GM18520 (cell line): ENCODE data around the gene CNBD2.
"Not testable (repeated sequence)": the region's sequence is repeated elsewhere in the genome, so short reads cannot be mapped to it uniquely, and the experiment has no call there.

Source experiments
- ATAC-seq: cut with Tn5 transposase; IDR thresholded peaks from one replicate; pipeline ENCODE4 v1.9.1; 2021; ENCODE audit not compliant: unreplicated experiment

Gene CNBD2

DNA sequence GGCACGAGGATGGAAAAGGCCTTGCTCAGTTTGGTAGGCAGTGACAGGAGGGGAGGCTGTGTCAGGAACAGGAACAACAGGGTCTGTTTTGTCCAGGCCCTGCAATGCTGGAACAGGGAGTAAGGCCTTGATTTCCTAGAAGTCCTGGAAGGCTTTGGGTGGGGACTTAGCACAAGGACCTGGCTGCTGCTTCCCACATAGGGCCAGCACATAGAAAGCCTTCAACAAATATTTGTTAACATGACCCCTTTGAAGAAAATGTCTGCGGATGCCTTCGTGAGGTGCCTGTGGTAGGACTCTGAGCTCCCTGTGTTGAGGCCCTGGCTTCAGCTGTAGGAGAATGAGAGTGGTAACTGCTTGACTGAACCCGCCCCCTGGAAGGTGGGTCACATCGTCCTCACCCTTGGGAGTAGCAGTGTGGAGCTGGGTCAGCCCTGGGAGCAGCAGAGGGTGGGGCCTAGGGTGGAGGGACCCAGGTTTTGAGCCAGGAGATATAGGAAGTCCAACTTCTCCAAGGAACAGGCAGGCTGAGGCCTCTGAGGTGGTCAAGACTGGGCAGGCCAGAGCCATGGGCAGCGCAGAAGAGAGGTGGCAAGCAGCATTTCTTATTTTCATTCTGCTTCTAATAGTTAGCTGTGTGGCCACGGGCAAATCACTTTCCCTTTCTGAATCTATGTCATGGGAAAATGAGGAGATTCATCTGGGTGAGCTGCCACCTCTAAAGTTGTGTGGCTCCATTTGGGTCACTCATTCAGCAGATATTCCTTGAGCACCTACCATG is 50.0 kb downstream of the CNBD2 start:
- ATAC-seq = no peak

DNA sequence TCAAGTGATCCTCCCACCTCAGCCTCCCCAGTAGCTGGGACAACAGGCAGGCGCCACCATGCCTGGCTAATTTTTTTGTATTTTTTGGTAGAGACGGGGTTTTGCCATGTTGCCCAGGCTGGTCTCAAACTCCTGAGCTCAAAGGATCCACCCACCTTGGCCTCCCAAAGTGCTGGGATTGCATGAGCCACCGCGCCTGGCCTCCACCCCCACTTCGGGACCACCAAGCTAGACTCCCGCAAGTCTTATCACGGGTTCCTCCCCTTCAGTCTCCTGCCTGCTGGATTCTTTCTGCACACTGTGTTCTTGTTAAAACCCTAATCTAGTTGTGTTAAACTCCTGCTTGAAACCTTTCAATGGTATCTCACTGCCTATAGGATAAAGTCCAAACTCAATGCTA is 57.7 kb downstream of the CNBD2 start:
- not testable (repeated sequence) for ATAC-seq

DNA sequence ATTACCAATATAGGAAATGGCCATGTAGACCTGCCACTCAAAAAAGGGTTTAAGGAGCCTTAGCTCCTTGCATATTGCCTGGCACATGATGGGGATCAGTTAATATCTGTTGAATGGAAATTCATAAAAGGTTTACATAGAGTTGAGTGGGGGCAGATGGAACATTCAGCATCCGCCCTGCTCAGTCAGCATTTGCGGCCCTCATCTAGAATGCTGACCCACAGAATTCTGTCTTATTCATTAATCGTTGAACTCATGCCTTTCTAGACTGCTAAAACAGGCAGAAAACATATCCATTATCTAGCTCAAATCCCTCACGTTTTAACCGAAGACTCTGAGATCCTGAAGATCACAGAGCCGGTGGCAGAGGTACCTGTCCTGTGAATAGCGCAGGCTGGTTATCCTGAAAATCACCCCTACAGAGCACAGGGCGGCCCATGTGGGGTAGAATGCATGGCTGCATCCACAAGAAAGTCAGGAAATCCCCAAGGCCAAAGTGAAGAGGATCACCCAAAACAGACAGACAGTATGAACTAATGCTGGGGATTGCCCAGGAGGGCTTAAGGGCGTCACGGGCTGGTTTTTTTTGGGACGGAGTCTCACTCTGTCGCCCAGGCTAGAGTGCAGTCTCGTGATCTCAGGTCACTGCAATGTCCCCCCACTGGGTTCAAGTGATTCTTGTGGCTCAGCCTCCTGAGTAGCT is 59.9 kb downstream of the CNBD2 start:
- ATAC-seq = no peak

DNA sequence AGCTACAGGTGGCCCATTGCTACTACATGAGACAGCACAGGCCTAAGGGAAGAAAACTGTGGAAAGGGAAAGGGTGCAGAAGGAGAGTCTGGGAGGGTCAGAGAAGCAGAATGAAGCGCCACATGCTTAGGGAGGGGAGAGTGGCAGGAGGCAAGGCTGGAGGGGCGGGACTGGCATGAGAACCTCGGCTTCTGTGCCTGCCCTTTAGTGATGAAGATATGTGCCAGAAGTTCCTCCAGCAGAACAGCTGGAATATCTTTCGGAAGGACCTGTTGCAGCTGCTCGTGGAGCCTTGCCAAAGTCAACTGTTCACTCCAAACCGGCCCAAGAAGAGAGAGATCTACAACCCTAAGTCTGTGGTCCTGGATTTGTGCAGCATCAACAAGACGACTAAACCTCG is 61.8 kb downstream of the CNBD2 start:
- ATAC-seq = no peak

DNA sequence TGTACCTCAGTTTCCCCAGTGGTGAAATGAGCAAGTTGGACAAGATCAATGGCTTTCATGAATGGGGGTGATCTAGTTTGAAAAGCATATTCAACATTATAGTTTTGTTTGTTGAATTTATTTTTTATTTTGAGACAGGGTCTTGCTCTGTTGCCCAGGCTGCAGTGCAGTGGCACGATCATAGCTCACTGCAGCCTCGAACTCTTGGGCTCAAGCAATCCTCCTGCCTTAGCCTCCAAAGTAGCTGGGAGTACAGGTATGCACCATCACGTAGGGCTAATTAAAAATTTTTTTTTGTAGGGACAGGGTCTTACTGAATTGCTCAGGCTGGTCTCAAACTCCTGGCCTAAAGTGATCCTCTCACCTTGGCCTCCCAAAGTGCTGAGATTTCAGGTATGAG is 63.4 kb downstream of the CNBD2 start:
- no peak for ATAC-seq

DNA sequence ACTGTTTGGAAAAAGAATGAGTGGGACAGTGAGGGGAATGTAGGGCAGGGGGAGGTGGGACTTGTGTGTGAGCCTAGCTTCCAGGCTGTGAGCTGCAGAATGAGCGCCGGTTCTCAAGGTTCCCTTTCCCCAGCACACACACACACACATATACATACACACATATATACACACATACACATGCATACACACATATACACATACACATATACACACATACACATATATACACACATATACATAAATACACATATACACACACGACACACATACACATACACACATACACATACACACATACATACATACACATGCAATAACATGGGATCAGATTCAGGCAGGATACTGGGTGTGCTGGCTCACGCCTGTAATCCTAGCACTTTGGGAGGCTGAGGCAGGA is 66.5 kb downstream of the CNBD2 start:
- ATAC-seq = no peak

DNA sequence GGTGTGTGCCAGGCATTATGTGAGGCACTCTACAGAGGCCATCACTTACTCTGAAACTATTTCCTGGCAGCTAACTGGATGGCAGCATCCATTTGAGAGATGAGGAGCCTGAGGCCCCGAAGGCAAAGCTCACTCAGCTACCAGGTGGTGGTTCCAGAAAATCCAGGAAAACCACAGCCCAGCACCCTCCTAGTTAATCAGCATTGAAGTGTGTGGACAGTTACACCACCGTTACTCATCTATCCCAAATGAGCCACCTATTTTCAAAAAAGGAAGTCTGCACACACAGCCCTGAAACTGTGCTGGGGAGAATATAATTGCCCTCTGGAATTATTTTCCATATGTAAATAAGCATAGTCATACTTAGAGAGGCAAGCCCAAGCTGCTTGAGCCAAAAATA is 67.4 kb downstream of the CNBD2 start:
- no peak for ATAC-seq

DNA sequence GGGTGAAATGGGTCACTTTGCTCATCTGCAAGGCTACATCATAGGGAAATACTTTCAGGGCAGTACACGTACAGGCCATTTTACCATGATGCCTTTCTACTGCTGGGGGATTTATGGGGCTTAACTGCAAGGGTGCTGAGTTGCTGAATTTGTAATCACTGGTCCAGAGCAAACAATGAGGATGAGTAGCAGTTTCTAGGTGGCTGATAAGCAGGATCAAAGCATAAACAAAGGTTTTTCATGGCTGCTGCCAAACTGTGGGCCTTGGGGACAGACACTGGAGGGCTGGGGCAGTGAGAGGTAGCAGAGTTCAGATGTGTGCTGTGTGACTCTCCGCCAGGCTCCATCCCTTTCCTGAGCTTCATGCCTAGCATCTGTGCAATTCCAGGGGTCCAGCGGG is 68.3 kb downstream of the CNBD2 start:
- ATAC-seq = no peak

DNA sequence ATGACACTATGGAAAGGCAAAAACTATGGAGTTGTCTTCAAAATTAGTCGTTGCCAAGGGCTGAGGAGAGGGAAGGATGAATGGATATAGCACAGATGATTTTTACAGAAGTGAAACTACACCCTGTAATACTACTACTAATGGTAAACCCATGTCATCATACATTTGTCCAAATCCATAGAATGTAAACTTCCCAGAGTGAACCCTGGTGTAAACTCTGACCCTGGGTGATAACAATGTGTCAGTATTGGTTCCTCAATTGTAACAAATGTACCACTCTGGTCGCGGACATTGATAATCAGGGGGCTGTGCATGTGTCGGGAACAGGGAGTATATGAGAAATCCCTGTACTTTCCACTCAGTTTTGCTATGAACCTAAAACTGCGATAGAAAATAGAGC is 72.2 kb downstream of the CNBD2 start:
- no peak for ATAC-seq

DNA sequence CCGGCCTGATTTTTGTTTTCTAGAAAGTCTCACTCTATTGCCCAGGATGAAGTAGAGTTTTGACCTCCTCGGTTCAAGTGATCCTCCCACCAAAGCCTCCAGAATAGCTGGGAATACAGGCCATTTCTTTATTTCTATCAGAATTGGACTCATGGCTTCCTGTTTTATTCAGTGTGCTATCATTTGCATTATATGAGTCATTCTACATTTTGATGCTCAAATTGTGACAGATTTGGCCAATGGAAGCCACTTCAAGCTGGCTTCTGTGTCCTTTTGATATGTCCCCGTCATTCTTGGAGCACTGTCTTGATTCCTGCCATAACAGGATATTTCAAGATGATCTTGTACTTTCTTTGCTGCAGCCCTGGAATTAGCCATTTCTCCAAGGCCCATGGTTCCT is 75.1 kb downstream of the CNBD2 start:
- ATAC-seq = no peak

DNA sequence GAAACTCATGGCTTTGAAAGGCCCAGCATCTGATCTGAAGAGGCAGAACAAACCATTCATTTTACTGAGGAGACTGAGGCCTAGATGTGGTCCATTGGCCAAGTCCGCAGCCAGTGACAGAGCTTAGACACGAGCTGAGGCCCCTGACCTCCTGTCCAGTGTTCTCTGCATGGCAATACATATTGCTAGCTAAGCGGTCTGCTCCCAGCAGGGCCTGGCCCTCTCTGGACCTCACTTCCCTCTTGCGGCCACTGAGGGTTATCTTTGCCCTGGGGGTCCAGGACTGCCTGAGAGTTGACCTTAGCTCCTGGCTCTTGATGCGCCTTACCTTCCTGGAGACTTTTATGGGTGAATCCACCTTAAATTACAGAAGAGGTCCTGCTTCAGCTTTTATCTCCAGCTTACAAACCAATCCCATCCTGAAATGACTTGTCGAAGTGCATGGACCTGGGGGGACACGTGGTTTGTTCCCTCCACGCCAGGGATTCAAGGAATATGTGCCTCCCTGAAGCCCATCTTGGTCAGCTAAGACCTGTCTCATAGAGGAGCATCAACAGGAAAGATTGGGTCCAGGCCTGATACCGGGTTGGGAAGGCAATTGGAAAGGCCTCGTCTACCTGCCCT is 75.6 kb downstream of the CNBD2 start:
- no peak for ATAC-seq

DNA sequence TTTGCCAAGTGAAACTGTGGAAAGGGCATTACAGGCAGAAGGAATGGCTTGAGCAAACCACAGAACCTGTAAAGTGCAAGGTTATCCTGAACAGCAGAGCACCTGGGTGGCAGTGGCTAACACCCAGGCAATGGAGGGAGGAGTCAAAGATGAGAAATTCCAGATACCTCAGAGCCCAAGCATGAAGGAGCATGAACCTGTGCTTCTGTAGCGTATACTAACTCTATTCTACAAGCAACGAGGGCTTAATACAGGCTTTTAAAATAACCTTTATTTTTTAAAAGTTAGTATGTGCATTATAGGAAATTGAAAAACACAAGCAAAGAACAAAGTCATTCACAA is 77.0 kb downstream of the CNBD2 start:
- ATAC-seq = no peak

DNA sequence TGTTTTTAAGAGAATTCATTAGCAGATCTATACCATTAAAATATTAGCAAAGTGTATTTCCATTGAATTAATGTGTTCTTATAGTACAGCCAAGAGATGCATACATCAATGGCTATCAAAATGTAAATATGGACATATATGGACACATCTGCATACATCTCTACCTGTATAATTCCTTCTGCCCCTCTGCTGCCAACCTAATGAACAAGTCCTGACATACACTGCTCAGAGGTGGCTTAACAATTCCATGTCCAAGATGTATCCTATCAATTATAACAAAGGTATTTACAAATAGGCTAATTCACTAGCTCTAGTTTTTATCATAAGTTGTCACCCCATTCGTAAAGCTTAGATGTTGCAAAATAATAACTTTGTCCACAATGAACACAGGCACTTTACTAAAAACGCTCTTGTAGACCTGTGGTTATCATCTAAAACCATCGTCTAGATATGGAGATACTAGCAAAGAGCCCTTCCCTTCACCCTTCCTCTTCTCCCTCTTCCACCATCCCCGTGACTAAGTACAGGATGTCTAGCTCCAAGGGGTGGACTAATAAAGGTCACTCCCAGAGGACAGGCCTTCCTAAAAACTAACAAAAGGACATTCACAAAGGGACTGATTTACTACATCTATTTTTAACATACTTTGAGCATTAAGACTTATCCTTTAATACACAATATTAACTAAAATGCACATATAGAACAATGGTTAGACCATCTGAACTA is 77.8 kb downstream of the CNBD2 start:
- not testable (repeated sequence) for ATAC-seq

DNA sequence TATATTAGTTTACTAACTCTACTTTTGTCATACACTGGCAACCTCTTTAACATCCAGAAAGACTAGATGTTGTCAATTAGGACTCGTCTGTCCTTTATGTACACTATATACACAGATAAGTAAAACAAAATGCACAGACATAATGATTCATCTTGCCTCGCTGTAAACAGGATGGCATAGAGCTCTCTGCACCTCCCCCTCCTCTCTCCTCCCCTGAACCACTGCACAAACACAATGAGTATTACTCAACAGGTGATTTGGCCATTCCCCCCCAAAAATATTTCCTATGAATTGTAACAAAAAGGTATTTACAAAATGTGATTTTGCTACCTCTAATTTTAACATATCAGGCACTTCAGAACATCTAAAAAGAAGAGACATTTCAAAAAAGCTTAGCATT is 81.0 kb downstream of the CNBD2 start:
- ATAC-seq = not testable (repeated sequence)

DNA sequence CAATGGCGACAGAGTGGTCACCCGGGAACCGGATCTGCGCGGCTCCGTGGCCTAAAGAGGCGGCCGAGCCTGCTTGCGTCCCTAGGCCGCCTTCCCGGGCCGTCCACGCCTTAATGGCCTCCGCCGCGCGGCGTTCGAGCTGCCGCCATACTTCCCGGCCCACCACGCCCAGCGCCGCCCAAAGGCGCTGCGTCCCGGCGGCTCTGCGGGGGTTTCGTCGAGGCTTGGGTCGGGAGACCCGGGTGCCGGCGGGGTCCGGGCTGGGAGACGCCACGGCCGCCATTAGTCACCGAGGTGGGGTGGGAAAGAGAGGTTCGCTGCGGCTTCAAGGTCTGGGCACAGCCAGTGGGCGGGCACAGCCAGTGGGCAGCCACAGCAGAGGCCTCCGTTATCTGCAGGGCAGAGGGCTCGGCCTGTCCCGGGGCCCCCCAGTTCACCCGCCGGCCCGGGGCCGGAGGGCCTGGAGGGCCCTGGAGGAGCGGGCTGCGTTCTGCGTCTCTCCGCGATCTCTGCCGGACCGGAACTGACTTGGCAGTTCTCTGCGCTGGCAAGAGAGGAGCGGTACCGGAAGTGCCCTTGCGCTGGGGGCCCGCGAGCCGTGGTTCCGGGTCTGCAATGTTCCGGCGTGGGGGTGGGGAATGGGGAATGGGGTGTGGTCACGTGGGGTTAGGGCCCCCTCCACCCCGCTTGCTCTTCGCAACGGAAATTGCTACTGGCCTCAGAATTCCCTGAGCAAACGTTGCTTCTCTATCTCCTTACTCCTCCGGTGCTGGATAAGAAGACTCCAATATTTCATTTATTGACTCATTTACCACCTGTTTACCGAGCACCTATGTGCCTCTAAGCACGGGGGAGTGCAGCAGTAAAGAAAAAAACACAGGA is 82.3 kb downstream of the CNBD2 start:
- peak; percentile 79 for ATAC-seq

DNA sequence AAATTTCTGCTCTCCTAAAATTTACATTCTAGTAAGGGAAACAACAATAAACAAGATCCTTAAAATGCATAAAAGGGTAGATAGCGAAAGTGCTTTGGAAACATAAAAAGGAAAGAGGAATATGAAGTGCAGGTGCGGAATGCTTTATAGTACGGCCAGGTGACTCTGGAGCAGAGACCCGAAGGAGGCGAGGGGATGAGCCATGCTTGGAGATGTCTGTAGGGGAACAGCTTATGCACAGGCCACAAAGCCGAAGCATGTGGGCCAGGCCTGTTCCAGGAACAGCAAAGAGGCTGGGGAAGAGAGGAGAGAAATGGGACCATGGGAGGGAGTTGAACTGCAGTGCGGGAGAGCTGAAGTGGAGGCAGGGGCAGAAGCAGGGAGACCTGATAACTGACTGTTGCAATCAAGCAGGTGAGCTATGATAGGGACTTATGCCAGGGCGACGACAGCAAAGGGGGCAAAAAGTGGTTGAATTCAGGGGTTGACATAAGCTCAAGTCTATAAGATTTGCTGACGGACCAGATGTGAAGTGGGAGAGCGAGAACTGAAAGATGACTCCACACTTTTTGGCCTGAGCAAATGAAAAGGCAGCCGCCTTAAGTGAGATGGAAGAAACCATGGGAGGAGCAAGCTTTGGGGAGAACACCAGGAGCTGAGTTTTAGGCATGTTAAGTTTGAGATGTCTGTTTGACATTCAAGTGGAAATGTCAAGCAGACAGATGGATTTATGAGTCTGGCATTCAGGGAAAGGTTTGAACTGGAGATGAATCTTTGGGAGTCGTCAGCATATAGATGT is 83.1 kb downstream of the CNBD2 start:
- no peak for ATAC-seq

DNA sequence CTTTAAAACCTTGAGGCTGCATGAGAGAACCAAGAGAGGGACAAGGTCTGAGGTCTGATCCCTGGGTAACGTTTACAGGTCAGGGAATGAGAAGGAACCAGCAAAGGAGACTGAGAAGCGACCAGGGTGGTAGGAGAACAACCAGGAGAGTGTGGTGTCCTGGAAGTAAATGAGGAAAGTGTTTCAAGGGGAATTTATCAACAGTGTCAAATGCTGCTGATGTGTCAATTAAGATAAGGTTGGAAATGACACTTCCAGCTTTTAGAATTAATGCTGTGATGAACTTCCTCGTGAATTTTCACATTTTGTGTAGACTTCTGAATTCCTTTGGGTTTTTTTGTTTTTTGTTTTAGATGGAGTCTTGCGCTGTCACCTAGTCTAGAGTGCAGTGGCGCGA is 83.7 kb downstream of the CNBD2 start:
- ATAC-seq = no peak

DNA sequence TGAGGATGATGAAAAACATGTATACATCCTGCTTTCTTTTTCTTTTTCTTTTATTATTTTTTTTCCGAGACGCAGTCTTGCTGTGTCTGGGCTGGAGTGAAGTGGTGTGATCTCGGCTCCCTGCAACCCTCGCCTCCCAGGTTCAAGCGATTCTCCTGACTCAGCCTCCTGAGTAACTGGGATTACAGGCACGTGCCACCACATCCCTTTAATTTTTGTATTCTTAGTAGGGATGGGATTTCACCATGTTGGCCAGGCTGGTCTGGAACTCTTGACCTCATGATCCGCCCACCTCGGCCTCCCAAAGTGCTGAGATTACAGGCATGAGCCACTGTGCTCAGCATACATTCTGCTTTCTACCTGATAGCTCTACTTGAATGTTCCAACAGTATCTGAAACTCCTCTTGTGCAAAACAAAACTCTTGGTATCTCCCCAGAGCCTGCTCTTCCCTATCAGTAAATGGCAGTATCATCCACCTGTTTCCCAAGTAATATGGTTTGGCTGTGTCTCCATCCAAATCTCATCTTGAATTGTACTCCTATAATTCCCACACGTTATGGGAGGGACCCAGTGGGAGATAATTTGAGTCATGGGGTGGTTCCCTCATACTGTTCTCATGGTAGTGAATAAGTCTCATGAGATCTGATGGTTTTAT is 85.6 kb downstream of the CNBD2 start:
- not testable (repeated sequence) for ATAC-seq

DNA sequence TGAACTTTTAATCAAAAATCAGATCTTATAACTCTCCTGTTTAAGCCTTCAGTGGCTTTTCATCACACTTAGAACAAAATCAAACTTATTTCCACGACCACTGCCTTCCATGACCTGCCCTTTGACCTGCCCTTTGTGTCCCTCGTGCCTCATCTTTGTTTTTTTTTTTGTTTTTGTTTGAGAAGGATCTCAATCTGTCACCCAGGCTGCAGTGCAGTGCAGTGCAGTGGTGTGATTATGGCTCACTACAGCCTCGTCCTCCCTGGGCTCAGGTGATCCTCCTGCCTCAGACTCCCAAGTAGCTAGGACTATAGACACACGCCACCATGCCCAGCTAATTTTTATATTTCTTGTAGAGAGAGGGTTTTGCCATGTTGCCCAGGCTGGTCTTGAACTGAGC is 86.8 kb downstream of the CNBD2 start:
- ATAC-seq = no peak
